Right lobe of liver (tissue), 6 donors: Measurements from ENCODE around the gene OR5AU1. TPM values are rescaled to one million over a fixed set of nuclear protein-coding genes. Genes with fewer than 3 reads are reported as not detected.

Experiments
- ATAC-seq, 4 donors: fragments of 200-7000 bp; cut with Tn5 transposase; one replicate each; pipeline ENCODE4 v1.9.1; 2020; ENCODE audit warnings: mild to moderate bottlenecking in 4 of 4, moderate library complexity in 4 of 4
- DNase-seq, 3 donors: peaks; one replicate each; pipeline ENCODE4 v3.0.0-alpha.2; 2020
- H3K27ac ChIP-seq, 3 donors: fragments of 200-600 bp; one replicate each; pipeline ENCODE4 v1.8.0; 2022
- H3K27me3 ChIP-seq, 2 donors: fragments of 200-600 bp; one replicate each; pipeline ENCODE4 v1.8.0; 2022
- H3K36me3 ChIP-seq, 4 donors: fragments of 200-600 bp; sonication (generic) in 1 of 4; one replicate each; pipeline versions ENCODE4 v1.5.1 to v1.8.0; 2017 to 2022; ENCODE audit warnings: control low read depth in 1 of 4
- H3K4me1 ChIP-seq, 4 donors: fragments of 200-600 bp; sonication (generic) in 1 of 4; one replicate each; pipeline versions ENCODE4 v1.5.1 to v1.8.0; 2017 to 2022; ENCODE audit warnings: control low read depth in 1 of 4
- H3K4me3 ChIP-seq, 3 donors: fragments of 200-600 bp; one replicate each; pipeline ENCODE4 v1.8.0; 2022
- H3K9me3 ChIP-seq, 4 donors: fragments of 200-600 bp; sonication (generic) in 1 of 4; one replicate each; pipeline versions ENCODE4 v1.5.1 to v1.8.0; 2017 to 2022; ENCODE audit warnings: control low read depth in 1 of 4
- CTCF ChIP-seq, 4 donors: fragments of 200-600 bp in 3 of 4; fragments of 450-650 bp in 1 of 4; IDR thresholded peaks; one replicate each; pipeline versions ENCODE4 v1.5.1 to v1.8.0; 2016 to 2022; ENCODE audit warnings: antibody characterized with exemption in 4 of 4, mild to moderate bottlenecking in 2 of 4
- POLR2A ChIP-seq: fragments of 450-650 bp; IDR thresholded peaks from one replicate; pipeline ENCODE4 v1.6.1; 2017; ENCODE audit warnings: antibody characterized with exemption, mild to moderate bottlenecking
- WGBS: methylation state at CpG from one replicate; pipeline ENCODE4 v1.1.6; 2018; ENCODE audit warnings: low coverage, low lambda C conversion rate; ENCODE audit not compliant: insufficient coverage; ENCODE audit errors: missing lambda C conversion rate; 5-methylcytosine and 5-hydroxymethylcytosine counted together
- intact Hi-C, 2 donors: fragments of 100-400 bp; cut with DNase I; formaldehyde crosslinking; loops; one replicate each; pipeline versions ENCODE4 v1.11.2 to v1.14.1; 2022
- total RNA-seq, 6 experiments: library from RNA; depleted of rRNA in 2 of 6; stranded (reverse); fragments of >200 nt in 2 of 6; fragmentation: NEBNext Ultra II Directional in 3 of 6; extraction: Animal tissue kit (Norgen Biotek cat#: 25700) in 3 of 6; gene quantifications; one replicate each; pipeline versions ENCODE4 v1.1.0 to v1.2.4, GENCODE V29; 2016 to 2023
- donor health status: DM: no; HTN: yes; CAD: no.
- donor health status: DM: no; HTN: no; CAD: no.
- donor health status: DM: no; HTN: no; CAD: no.
- donor health status: DM: no; HTN: yes; CAD: no.
- donor health status: DM: no; HTN: yes; CAD: no.

The OR5AU1 gene
- total RNA-seq, 6 experiments from 2014 or later: not detected

GRCh38 chr14:21121122-21121521 is 34.7 kb downstream of the OR5AU1 start:
- TF ChIP-seq CTCF (IDR thresholded peaks at IDR 0.05) (no peak), POLR2A (no peak)
- intact Hi-C loops: no loop called here
- H3K27me3 ChIP-seq: no peaks in the 10 kb centered on the region
- DNase-seq: no peak
- no peaks in the 10 kb centered on the region for H3K36me3 ChIP-seq
- no peak overlapping the region for H3K27ac ChIP-seq
- H3K4me3 ChIP-seq: no peak overlapping the region
- no peaks in the 10 kb centered on the region for H3K4me1 ChIP-seq
- no peaks in the 10 kb centered on the region for H3K9me3 ChIP-seq
- ATAC-seq: no peak
- 82% methylated on average over 1 of the region's 1 CpG for WGBS

GRCh38 chr14:21120686-21121085 is 35.2 kb downstream of the OR5AU1 start:
- no peaks in the 10 kb centered on the region for H3K27me3 ChIP-seq

GRCh38 chr14:21118933-21119332 is 36.9 kb downstream of the OR5AU1 start:
- no peak overlapping the region for H3K27ac ChIP-seq
- H3K4me3 ChIP-seq: no peak overlapping the region
- no peaks in the 10 kb centered on the region for H3K9me3 ChIP-seq
- H3K36me3 ChIP-seq: no peaks in the 10 kb centered on the region
- DNase-seq: no peak
- intact Hi-C loops: no loop called here
- TF ChIP-seq CTCF (IDR thresholded peaks at IDR 0.05) (no peak), POLR2A (no peak)
- 81% methylated on average over 2 of the region's 3 CpGs for WGBS
- H3K4me1 ChIP-seq: no peaks in the 10 kb centered on the region
- H3K27me3 ChIP-seq: no peaks in the 10 kb centered on the region
- no peak for ATAC-seq

More at GRCh38 chr14:21120686-21121085, 35.2 kb downstream of the OR5AU1 start:
- Histone ChIP-seq H3K36me3 (no peaks in the 10 kb centered on the region), H3K27ac (no peak overlapping the region), H3K4me3 (no peak overlapping the region), H3K4me1 (no peaks in the 10 kb centered on the region), H3K9me3 (no peaks in the 10 kb centered on the region)
- TF ChIP-seq POLR2A: no peak
- no peak for TF ChIP-seq CTCF (IDR thresholded peaks at IDR 0.05)
- intact Hi-C loops: no loop called here
- no peak for ATAC-seq
- DNase-seq: no peak
- WGBS: 48% methylated on average over 6 of the region's 6 CpGs

- Histone ChIP-seq H3K4me1 (no peaks in the 10 kb centered on the region), H3K9me3 (no peaks in the 10 kb centered on the region), H3K4me3 (no peak overlapping the region), H3K27me3 (no peaks in the 10 kb centered on the region), H3K27ac (no peak overlapping the region), H3K36me3 (no peaks in the 10 kb centered on the region)
- intact Hi-C loops: no loop called here
- DNase-seq: no peak
- no peak for TF ChIP-seq CTCF (IDR thresholded peaks at IDR 0.05)
- no peak for TF ChIP-seq POLR2A
- WGBS: 100% methylated on average over 2 of the region's 2 CpGs
- no peak for ATAC-seq
Measured at GRCh38 chr14:21113369-21113768, 42.5 kb downstream of the OR5AU1 start.

- peaks cover 0 to 3% (median 1%) of the 10 kb centered on the region in 4 donors for H3K4me1 ChIP-seq
- WGBS: 91% methylated on average over 4 of the region's 4 CpGs
- DNase-seq: no peak
- no peak for ATAC-seq
- no peaks in the 10 kb centered on the region for H3K36me3 ChIP-seq
- no peaks in the 10 kb centered on the region for H3K9me3 ChIP-seq
- intact Hi-C loops: no loop called here
- TF ChIP-seq POLR2A: no peak
- TF ChIP-seq CTCF (IDR thresholded peaks at IDR 0.05): no peak
- no peak overlapping the region for H3K4me3 ChIP-seq
- H3K27me3 ChIP-seq: no peaks in the 10 kb centered on the region
- H3K27ac ChIP-seq: no peak overlapping the region
Measured at GRCh38 chr14:21112255-21112654, 43.6 kb downstream of the OR5AU1 start.
